ENCODE data around the gene FAM180A. TPM values are rescaled to one million over a fixed set of nuclear protein-coding genes. Genes with fewer than 3 reads are reported as not detected.

The FAM180A gene
- total and polyA plus RNA-seq, 2 of the 8 experiments (the other 6 are each of a cell fraction or from before 2014, with no cell fraction given), result not detected

- FAIRE-seq (no peak), DNase-seq (ENCODE audit: low read depth in 1 of 2, low spot score in 2 of 2) (no peak)
- Histone ChIP-seq H2BK15ac (ENCODE audit: low read length) (no peak overlapping the region), H3K23me2 (ENCODE audit: low read depth, low read length) (no peaks in the 10 kb centered on the region), H2BK5ac (ENCODE audit: low read depth, low read length) (no peak overlapping the region), H3K4me2 (ENCODE audit: insufficient read depth in 1 of 2, low read depth in 2 of 2, low read length in 2 of 2) (no peak overlapping the region), H3K36me3 (ENCODE audit: control insufficient read depth in 2 of 4, insufficient read depth in 4 of 4, low read length in 3 of 4) (no peaks in the 10 kb centered on the region), H2BK12ac (ENCODE audit: low read depth, low read length) (no peak overlapping the region), H3K9me3 (ENCODE audit: insufficient read depth in 2 of 2, low read depth in 1 of 2, low read length in 1 of 2) (peaks cover 3 to 7% of the 10 kb centered on the region in 2 experiments; a peak in 1 of 4 replicates), H3K4me1 (replicated peaks in 1 of 4; ENCODE audit: control insufficient read depth in 3 of 4, insufficient read depth in 4 of 4, low read length in 3 of 4) (peaks cover 0 to 10% (median 0%) of the 10 kb centered on the region in 4 experiments; a peak in 2 of 7 replicates), H3K4me3 (ENCODE audit: extremely low read depth in 1 of 4, insufficient read depth in 2 of 4, low read depth in 3 of 4, low read length in 4 of 4) (no peak overlapping the region), H3K9ac (replicated peaks in 1 of 4; ENCODE audit: extremely low read depth in 1 of 4, low read depth in 3 of 4, low read length in 3 of 4) (no peak overlapping the region), H3K27me3 (replicated peaks in 1 of 4; ENCODE audit: control insufficient read depth in 3 of 4, extremely low read depth in 1 of 4, insufficient read depth in 3 of 4, low read length in 3 of 4) (no peaks in the 10 kb centered on the region), H2BK120ac (replicated peaks; ENCODE audit: low read depth, low read length) (peak overlapping the region; percentile 88), H3K18ac (ENCODE audit: extremely low read depth, low read length) (no peak overlapping the region; the same call in 1 of the 2 replicates), H3K79me2 (ENCODE audit: control insufficient read depth in 1 of 2, insufficient read depth in 2 of 2, low read length in 2 of 2) (no peaks in the 10 kb centered on the region), H2AFZ (ENCODE audit: low read length) (0 out of 2 replicates have a peak overlapping the region, but pooled peaks have one; percentile 55), H3K79me1 (ENCODE audit: low read depth, low read length) (no peaks in the 10 kb centered on the region), H2AK5ac (ENCODE audit: low read depth, low read length) (no peak overlapping the region), H3K23ac (ENCODE audit: insufficient read length) (no peak overlapping the region), H3K56ac (replicated peaks; ENCODE audit: insufficient read length, low read depth, low read length) (no peak overlapping the region), H4K20me1 (replicated peaks in 1 of 2; ENCODE audit: control insufficient read depth in 1 of 2, insufficient read depth in 2 of 2, low read length in 2 of 2) (no peaks in the 10 kb centered on the region), H3K14ac (ENCODE audit: insufficient read length) (no peak overlapping the region), H4K5ac (ENCODE audit: insufficient read length, low read depth, low read length) (peak overlapping the region; percentile 6), H3K27ac (ENCODE audit: low read depth, low read length) (no peak overlapping the region), H4K8ac (ENCODE audit: extremely low read depth, insufficient read depth, low read length) (no peak overlapping the region), H2BK20ac (ENCODE audit: low read length) (no peak overlapping the region), H4K91ac (replicated peaks; ENCODE audit: insufficient read length, low read length) (peak overlapping the region; percentile 60), H3K4ac (replicated peaks; ENCODE audit: insufficient read length, low read depth, low read length) (no peak overlapping the region)
- CTCF ChIA-PET (ENCODE audit: partially characterized antibody), result interaction anchor here (0.9 to 2.7 kb wide), 3 partner anchors 8 to 38 kb away, joined by 3 to 7 read pairs (median 3); no protein-coding TSS in a partner anchor
- POLR2A ChIA-PET (ENCODE audit: partially characterized antibody), result no interaction called here
- 59% methylated on average over 4 of the region's 4 CpGs; no CpG with 5 or more reads in 1 of the 2 experiments for WGBS, 2 experiments (ENCODE audit: extremely low coverage in 1 of 2, insufficient coverage in 1 of 2, insufficient read length in 1 of 2, insufficient replicate concordance in 2 of 2, low coverage in 1 of 2, low lambda C conversion rate in 2 of 2, missing lambda C conversion rate in 1 of 2)
- TF ChIP-seq HDAC6 (IDR thresholded peaks at IDR 0.05; ENCODE audit: low read depth, low read length) (no peak), EZH2 (IDR thresholded peaks at IDR 0.05; ENCODE audit: low read depth, low read length, severe bottlenecking) (no peak), ATF3 (IDR thresholded peaks at IDR 0.05; ENCODE audit: insufficient read depth, low read depth, low read length) (no peak), CBX5 (IDR thresholded peaks at IDR 0.05; ENCODE audit: low read depth, low read length) (no peak)
These were observed 25.7 kb upstream of the FAM180A start for GRCh38 chr7:135774284-135774683.
